HepG2 (cell line): ENCODE results near the gene ZNF341.

Experiments
- CTCF ChIP-seq: sonication (generic); formaldehyde crosslinking; IDR thresholded peaks from 2 replicates; pipeline ENCODE4 v1.5.0; 2020; ENCODE audit warnings: mild to moderate bottlenecking, missing genetic modification reagents, moderate library complexity
- ETV6 ChIP-seq: sonication (generic); formaldehyde crosslinking; conservative IDR thresholded peaks from 2 replicates; pipeline ENCODE4 v1.4.0; 2020; ENCODE audit warnings: missing genetic modification reagents
- EZH2 ChIP-seq: conservative IDR thresholded peaks from 2 replicates; pipeline ENCODE4 v1.6.1; 2012; ENCODE audit warnings: mild to moderate bottlenecking, low read depth, low read length, moderate library complexity
- HNRNPH1 ChIP-seq: fragments of 200-400 bp; formaldehyde crosslinking; optimal IDR thresholded peaks from 2 replicates; pipeline ENCODE3; 2017; ENCODE audit warnings: mild to moderate bottlenecking, low read depth, low read length
- MXI1 ChIP-seq: IDR thresholded peaks from 3 replicates; pipeline ENCODE4 v1.6.1; 2012; ENCODE audit warnings: low read depth, low read length, inconsistent platforms, borderline replicate concordance
- POLR2A ChIP-seq, 2 experiments: IDR thresholded peaks; 2 replicates each; pipeline ENCODE4 v1.6.1; 2011; ENCODE audit warnings: low read depth in 2 of 2, low read length in 2 of 2, mild to moderate bottlenecking in 1 of 2, moderate library complexity in 1 of 2; ENCODE audit not compliant: insufficient read depth in 1 of 2
- RXRA ChIP-seq: sonication (generic); formaldehyde crosslinking; IDR thresholded peaks from 2 replicates; pipeline ENCODE4 v1.5.1; 2020; ENCODE audit warnings: missing genetic modification reagents
- SIN3B ChIP-seq: fragments of 150-350 bp; IDR thresholded peaks from 2 replicates; pipeline ENCODE4 v1.6.1; 2014; ENCODE audit warnings: low read length
- ZNF207 ChIP-seq: fragments of 450-650 bp; IDR thresholded peaks from 2 replicates; pipeline ENCODE4 v1.6.1; 2016; ENCODE audit warnings: antibody characterized with exemption, borderline replicate concordance
- ZNF274 ChIP-seq: sonication (generic); formaldehyde crosslinking; IDR thresholded peaks from 2 replicates; pipeline ENCODE4 v1.5.1; 2020; ENCODE audit warnings: mild to moderate bottlenecking, missing genetic modification reagents
- ZNF740 ChIP-seq: sonication (generic); formaldehyde crosslinking; IDR thresholded peaks from 2 replicates; pipeline ENCODE4 v1.4.0; 2020; ENCODE audit warnings: missing genetic modification reagents

GRCh38 chr20:33724439-33725094 lies 7.2 kb upstream of the ZNF341 start:
- TF ChIP-seq CTCF (CRISPR knock-in tag) (no peak; the same call in 1 of the 2 replicates), SIN3B (no peak), ZNF274 (no peak), EZH2 (no peak), HNRNPH1 (no peak), RXRA (peak; percentile 49; the same call in 1 of the 2 replicates), ZNF740 (CRISPR knock-in tag) (no peak), ETV6 (CRISPR knock-in tag) (no peak), MXI1 (no peak), POLR2A (IDR thresholded peaks at IDR 0.05; ENCODE audit: insufficient read depth in 1 of 2, low read depth in 2 of 2, low read length in 2 of 2) (no peak), ZNF207 (no peak)
